Measurements from ENCODE around the gene BMP6.

DNA sequence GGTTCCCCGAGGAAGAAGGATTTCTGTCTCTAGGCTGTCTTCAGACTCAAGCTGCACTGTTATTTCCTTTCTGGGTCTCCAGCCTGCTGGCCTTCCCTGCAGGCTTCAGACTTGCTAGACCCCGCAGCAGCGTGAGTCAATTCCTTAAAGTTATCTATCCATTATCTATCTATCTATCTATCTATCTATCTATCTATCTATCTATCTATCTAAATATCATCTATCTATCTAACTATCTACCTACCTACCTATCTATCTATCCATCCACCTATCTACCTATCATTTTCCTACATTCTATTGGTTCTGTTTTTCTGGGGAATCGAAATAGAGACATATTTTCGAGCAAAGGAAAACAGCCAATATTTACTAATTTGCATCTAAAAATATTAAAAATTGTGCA, 48.7 kb upstream of the BMP6 start:
- TF ChIP-seq, protein P1, sequence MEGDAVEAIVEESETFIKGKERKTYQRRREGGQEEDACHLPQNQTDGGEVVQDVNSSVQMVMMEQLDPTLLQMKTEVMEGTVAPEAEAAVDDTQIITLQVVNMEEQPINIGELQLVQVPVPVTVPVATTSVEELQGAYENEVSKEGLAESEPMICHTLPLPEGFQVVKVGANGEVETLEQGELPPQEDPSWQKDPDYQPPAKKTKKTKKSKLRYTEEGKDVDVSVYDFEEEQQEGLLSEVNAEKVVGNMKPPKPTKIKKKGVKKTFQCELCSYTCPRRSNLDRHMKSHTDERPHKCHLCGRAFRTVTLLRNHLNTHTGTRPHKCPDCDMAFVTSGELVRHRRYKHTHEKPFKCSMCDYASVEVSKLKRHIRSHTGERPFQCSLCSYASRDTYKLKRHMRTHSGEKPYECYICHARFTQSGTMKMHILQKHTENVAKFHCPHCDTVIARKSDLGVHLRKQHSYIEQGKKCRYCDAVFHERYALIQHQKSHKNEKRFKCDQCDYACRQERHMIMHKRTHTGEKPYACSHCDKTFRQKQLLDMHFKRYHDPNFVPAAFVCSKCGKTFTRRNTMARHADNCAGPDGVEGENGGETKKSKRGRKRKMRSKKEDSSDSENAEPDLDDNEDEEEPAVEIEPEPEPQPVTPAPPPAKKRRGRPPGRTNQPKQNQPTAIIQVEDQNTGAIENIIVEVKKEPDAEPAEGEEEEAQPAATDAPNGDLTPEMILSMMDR (IDR thresholded peaks at IDR 0.05; ENCODE audit: borderline replicate concordance, extremely low read depth, low read length, poor library complexity, severe bottlenecking): no peak
- TF ChIP-seq EZH2 (IDR thresholded peaks at IDR 0.05; ENCODE audit: borderline replicate concordance, low read depth, low read length, severe bottlenecking): no peak
